GM19193 (cell line): Measurements from ENCODE around the gene CCDC157.
A peak's percentile ranks its signal among the peaks of the same experiment; 100 is the strongest.

ENCODE experiments used
- POLR2A ChIP-seq: IDR thresholded peaks from 4 replicates; pipeline ENCODE4 v1.6.1; 2011; ENCODE audit not compliant: insufficient read depth, insufficient read length; ENCODE audit errors: extremely low read depth

Gene CCDC157

DNA sequence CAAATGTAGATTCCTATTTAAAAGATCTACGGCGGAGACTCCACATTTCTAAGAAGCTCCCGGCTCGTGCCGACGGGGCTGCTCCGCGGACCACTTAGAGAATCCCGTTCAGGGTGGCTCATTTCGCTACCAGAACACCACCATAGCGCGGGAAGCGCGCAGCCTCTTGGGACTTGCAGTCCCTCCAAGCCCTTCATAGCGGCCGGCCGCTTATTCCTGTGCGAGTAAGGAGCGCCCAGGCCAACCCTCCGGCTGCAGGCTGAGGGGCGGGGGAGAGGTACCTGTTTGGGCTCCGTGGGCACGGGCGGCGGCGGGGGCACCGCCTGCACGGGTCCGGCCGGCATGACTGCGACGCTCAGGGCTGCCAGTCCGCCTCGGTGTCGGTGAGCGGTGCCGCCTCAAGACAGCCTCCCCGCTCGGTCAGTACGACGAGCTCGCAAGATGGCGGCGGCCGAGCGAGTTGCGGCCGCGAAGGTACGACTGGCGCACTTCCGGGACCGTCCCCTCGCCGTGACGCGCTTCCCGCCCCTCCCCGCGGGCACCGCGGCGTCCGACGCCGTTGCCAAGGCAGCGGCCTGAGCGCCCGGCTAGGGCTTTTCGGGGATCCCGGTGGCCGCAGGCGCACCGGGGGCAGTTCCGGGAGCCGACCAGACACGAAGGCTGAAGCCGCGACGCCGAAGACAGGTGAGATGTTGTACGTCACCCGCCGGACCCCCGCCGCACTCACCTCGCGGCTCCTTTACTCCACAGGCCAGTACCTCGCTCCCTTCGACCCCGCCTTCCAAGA, at the start of gene CCDC157, which contains the start of gene SF3A1:
Gene CCDC157, plus strand, starts transcription at position 559 of the 787 bp plus-strand sequence. CDS start 8,994 bp downstream, outside the sequence.
Gene SF3A1, minus strand, starts transcription at position 446 of the 787 bp plus-strand sequence. Its CDS starts 102 bp downstream, at position 344.
- TF ChIP-seq POLR2A = peak; percentile 97

DNA sequence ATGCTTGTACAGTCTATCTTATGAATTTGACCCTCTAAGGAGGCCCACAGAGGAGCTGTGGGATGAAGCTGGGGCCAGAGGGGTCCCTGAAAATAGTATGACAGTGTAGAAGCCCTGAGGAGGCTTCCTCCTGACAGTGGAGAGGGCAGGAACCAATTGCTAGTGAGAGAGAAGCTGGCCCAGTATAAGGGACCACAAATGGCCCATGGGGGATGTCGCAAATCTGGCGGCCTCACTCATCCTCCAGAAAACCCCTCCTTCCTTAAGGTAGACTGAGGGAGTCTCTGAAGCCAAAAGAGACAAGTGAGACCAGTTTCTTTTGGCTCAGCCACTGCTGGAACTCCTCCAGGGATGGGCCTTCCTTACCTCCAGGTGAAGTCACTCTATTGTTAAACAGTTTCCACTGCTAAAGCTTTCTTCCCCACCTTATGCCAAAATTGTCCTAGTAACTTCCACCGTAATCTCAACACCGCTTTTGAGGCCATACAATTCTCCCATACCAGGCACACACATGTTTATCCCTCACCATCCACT, 49.7 kb upstream of the CCDC157 start:
- no peak for TF ChIP-seq POLR2A

DNA sequence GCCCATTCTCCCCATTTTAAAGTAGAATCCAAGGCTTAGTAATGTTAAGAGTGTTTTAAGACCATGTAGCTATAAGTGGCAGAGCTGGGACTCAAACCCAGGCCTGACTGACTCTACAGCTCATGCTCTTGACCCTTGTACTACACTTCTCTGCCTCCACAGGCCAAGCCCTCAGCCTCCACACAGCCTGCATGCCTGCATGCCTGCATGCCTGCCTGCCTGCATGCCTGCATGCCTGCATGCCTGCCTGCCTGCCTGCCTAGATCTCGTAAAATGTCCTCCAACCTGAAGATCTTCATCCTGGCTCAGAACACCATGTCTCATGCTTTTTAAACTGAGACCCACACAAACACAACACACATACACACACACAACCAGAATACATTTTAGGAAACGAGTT, 48.7 kb upstream of the CCDC157 start:
- no peak for TF ChIP-seq POLR2A

DNA sequence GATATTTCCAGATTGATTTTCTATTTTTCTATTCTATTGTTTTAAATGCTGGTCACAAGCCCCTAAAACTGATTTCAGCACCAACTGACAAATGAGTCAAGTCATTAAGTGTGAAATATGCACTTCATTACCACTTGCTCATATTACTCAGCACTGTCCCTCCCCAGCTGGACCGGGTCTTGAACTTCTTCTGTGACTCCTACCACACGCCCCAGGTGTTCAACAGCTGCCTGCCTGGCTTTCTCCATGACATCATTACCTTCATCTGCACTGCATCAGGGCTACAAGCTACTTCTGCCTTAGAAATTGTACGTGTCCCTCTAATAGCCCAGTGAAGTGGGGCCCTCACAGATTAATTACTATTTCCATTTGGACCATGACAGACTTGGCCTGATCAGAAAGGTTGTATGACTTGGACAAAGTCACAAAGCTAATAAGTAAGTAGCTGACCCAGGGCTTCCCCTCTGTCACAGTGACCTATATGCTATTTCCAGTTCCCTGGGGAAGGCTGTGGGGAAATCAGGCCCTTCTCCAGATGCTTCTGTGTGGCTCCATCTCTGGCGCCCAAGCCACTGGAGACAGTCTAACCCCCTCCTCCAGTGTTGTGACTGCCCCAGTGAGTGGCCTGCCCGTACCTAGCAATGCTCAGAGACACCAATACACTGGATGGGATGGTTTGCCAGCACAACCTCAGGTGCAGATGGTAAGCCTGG, 48.1 kb upstream of the CCDC157 start:
- TF ChIP-seq POLR2A = no peak

DNA sequence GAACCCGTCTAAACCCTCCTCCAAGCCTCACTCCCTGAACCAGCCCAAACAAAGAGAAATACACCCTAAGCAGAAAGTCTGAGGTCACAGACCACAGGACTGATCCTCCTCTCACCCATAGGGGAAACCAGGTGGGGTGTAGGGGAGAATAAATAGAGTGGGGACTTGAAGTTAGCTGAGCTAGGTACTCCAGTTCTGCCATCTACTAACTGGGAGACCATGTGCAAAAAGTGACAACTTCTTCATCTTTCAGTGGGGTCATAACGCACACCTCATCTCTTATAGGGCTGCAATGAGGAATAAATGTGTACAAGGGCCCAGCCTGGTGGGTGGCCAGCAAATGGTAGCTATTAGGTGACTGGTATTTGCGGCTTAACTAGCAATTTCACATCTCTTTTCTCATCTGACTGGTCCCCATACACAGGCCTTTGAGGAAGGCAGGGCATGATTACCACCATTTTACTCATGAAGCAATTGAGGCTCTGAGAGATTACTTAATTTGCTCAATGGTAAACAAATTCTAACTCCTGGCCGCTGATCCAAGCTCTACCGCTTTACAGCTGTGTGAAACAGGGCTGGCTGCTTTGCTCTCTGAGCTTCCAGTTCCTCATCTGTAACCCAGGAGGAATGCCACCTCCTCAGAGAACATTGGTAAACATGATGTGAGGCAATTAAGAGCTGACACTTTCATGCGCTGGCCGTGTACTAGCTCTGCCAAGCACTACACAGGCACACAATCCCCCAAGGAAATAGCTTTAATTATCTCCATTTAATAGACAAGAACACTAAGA, 46.7 kb upstream of the CCDC157 start:
- TF ChIP-seq POLR2A = no peak

DNA sequence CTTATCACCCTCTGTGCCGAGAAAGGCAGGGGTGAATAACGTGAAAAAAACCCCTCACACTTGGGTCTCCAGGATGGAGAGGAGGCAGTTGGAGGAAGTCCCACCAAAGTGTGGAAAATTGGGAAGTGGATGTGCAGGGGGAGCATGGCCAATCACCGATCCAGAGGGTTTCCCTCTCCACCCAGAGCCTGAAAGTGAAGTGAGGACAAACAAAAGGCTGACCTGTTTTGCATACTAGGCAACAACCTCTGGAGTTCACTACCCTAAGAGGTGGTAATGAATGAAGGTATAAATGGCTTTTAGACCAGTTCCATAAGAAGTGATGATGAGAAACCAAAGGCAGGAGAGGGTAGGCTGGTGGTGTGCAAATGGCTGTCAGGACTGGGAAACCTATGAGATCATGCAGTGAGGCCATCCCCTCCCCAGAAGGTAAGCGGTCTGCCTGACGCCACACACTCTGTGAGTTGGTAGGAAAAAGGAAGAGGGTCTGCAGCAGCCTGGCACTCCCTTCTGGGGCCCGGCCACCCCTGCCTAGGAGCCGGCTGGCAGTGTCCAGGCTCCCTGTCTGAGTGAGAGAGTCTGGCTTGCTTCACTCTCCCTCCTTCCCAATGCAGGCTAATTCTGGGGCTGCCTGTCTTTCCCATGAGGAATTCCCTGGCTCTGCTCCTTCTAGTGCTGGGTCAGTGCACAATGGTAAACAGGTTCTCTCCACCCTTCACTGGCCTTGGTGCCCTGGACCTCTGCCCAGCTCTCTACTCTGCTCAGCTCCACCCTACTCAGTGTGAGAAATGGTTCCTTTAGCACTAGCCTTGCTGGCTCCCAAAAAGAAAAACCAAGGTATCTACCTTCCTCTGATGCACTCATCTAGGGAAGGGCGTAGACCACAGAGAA, 45.7 kb upstream of the CCDC157 start:
- TF ChIP-seq POLR2A = no peak

DNA sequence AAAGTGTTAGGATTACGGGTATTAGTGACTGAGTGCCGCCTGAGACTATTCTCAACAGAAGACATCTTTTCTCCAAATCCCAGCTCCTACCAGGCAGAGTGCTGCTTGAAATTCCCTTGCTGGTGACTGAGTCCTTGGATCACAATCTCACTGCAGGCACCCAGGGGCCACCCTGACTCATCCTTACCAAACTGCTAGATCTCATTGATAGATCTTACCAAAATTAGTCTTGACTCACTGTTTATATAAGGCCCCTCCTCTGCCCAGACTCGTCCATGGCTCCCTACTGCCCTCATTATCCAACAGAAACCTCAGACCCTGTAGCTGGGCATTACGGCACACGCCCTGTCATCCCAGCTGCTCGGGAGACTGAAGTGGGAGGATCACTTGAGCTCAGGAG, 44.8 kb upstream of the CCDC157 start:
- no peak for TF ChIP-seq POLR2A

DNA sequence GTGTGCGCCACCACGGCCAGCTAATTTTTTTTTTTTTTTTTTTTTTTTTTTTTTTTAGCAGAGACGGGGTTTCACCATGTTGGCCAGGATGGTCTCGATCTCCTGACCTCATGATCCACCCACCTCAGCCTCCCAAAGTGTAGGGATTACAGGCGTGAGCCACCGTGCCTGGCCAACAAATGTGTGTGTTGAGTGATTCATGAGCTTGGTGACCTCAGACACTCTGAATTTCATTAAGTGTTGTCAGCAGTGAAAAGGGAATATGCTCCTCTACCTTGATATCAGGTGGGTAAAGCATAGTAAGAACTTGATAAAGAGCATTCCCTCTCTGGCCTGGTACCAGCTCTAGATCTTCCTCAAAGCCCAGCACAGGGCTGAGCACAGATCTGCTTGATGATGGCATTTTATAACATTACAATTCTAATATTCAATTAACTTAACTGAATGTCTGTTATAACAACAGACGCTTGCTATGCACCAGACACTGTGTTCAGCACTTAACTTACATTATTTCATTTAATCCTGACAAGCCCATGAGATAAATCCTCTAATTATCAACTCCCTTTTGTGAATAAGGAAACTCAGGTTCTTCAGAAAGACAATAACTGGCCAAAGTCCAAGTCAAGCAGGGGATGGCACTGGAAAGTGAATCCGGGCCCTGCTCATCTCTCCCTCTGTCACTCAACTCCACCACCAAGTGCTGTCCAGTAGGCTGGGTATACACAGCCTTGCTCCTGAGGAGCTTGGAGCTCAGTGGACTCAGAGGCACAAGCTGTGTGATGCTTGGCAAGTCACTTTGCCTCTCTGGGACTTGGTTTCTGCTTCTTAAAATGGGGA, 43.1 kb upstream of the CCDC157 start:
- no peak for TF ChIP-seq POLR2A

DNA sequence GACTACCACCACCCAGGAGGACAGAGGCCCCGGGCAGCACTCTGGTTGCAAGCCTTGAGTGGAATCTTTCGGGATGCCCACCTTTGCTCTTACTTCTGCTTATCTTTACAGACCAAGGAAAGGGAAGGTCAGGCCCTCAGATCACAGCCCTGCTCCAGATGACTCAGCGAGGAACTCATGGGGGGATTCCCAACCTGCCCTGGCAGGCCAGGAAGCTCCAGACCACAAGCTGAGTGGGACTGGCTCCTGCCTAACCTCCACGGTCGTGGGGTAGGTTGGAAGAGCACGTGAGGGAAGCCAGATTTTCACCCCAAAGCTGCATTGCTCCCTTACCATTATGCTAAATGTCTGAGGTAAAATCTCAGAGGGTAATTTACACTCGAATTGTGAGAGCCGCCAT, 41.9 kb upstream of the CCDC157 start:
- TF ChIP-seq POLR2A = no peak

DNA sequence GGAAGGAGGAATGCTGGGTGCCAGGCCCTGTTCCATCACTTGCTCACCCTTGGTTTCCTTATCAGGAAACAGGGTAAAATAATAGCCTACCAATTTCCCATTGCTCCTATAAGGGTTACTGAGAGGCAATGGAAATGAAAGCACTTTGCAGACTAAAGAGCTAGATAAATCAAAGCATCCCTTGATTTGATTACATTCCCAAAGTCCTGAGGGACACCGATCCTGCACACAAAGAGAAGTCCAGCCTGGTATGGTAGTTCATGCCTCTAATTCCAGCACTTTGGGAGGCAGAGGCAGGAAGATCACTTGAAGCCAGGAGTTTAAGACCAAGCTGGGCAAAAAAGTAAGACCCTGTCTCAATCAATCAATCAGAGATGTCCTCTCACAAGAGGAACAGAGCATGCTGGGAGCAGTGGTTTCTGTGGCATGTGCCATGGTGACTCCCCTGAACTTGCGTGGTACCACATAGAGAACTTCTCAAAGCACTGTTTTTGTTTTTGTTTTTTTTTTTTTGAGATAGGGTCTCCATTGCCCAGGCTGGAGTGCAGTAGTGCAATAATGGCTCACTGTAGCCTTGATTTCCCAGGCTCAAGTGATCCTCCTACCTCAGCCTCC, 40.7 kb upstream of the CCDC157 start:
- TF ChIP-seq POLR2A = no peak

DNA sequence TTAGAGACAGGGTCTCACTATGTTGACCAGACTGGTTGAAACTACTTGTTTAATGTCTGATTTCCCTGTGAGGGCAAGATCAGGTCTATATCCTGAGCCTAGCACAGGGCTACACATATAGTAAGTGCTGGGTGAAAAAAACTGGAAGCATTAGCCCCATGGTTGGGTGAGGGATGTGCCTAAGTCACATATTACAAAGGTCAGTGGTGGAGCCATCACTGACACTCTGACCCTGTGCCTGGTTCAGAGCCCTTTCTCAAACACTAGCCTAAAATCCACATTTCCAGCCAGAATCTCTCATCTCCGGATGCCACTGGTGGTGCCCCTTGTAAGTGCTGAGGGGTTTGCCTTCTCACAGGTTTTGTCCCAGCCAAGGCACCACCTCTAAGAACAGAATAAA, 39.0 kb upstream of the CCDC157 start:
- no peak for TF ChIP-seq POLR2A

DNA sequence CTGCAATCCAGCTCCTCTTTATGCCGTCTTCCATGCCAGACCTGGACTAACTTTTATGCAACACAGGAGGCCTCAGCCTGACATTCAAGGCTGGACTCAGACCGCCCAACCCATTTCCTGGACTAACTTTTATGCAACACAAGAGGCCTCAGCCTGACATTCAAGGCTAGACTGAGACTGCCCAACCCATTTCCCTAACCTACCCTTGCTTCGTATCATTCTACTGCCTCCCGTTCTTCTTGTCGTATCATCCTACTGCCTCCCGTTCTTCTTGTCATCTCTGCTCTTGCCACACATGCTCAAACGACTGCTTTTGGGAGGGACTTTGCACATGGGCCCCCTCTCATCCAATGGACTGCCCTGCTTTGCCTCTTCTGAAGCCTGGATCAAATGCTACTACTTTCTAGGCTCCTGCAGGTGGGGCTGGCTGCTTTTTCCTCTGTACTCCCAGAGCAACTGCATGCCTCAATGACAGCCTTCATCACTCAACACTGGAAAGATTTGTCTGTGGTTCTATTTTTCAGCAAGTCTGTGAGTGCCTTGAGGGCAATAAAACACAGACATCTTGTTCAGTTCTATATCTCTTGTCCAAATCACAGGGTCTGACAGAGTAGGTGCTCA, 37.9 kb upstream of the CCDC157 start:
- TF ChIP-seq POLR2A = no peak

DNA sequence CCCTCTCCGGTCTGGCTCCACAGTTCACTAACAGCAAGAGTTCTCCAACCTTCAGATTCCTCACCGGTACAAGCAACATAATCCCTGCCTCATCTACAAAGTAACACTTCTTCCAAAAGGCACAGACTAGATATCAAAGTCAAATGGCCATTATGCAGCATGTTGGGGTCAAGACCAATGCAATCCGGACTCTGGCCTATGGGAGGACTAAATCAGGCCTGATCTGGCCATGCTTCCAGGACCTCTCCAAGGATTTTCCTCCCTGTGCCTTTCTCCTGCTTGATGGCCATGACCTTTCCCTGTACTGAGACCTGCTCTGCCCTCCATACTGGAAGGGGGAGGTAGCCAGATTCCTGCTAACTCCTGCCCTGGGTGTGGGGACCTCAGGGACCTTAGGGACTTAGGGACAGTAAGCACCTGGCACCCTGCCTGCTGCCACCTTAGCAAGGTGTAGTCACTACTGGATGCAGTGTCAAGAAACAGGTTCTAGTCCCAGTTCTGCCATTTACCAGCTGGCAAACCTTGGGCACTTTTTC, 36.7 kb upstream of the CCDC157 start:
- no peak for TF ChIP-seq POLR2A

DNA sequence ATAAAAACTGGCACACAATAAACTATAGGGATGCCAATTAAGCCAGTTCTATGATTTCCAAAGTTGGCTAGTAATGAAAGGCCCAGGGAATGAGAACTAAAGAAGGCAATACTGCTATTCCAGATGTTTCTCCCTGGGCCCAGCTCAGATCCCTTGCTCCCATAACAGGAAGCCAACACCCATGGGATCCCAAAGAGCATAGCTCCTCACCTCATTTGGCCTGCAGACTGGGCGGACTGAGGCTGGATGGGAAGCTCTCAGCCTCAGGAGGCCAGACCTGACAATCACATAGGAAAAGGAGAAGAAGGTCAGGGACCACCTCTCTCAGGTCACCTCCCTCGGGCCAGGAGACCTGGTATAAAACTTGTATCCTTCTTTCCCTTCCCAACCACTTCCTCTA, 35.3 kb upstream of the CCDC157 start:
- no peak for TF ChIP-seq POLR2A
